Measurements from ENCODE around the gene CCNY. TPM values are rescaled to one million over a fixed set of nuclear protein-coding genes. Genes with fewer than 3 reads are reported as not detected.
A peak's percentile ranks its signal among the peaks of the same experiment; 100 is the strongest.

CCNY gene
- total RNA-seq, 1 experiment from 2014 or later = 49.7 TPM

DNA sequence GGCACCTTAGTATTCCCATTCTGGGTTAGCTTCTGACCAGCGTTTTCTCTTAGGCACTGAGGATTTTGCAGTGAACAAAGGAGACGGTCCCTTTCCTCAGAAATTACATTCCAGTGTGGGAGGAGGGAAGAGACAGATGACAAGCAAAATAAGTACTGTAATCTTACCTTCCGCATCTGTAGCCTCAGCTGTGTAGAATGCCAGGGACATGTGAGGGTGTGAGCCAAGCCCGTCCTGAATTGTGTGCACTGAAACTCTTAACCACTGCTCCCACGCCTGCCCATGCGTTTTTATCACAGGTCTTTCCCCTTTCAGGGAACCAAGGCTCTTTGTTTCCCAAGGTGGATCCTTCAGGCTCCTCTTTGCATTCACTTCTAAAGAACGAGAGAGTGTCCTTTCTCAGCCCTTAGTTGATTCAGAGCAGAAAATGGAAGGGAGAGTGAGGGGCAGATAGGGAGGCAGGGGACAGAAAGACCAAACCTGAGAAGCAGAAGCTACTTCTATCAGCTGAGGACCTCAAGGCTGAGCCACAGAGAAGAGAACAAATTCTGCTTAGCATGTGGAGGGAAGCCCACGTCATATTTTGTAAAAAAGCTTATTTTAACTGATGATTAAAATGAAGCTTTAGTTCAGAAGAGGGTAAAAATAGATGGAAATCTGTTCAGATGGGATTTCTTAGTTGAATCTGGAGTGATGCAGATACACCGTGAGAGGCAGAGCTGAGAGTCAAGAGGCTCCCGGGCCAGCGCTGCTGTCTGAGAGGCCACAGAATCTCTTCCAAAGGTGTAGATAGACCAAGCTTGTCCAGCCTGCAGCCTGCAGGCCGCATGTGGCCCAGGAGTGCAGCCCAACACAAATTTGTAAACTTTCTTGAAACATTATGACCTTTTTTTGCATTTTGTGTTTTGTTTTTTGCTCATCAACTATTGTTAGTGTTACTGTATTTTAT, 122.5 kb downstream of the CCNY start:
- DNase-seq = no peak
- Histone ChIP-seq H3K36me3 (replicated peaks; ENCODE audit: control insufficient read depth, insufficient read depth, low read length) (no peaks in the 10 kb centered on the region), H3K27me3 (ENCODE audit: control insufficient read depth, insufficient read depth, low read length) (no peaks in the 10 kb centered on the region), H3K4me3 (ENCODE audit: insufficient read depth, low read depth, low read length) (no peak overlapping the region)

DNA sequence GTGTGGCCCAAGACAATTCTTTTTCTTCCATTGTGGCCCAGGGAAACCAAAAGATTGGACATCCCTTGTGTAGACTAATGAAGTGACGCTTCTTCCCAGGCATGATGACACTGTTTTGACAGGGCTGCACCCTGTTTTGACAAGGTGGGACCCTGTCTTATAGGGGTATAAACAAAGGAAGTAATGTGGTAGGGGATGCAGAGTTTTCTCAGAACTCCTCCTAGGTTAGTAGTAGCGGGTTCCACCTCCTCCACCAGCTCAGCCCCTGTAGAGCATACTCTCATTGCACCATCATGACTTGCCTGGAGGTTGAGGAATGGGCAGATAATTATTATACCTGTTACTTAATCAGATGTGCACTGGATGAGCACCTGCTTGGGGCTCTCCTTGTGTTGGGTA, 123.1 kb downstream of the CCNY start:
- Histone ChIP-seq H3K27me3 (ENCODE audit: control insufficient read depth, insufficient read depth, low read length) (no peaks in the 10 kb centered on the region), H3K36me3 (replicated peaks; ENCODE audit: control insufficient read depth, insufficient read depth, low read length) (no peaks in the 10 kb centered on the region), H3K4me3 (ENCODE audit: insufficient read depth, low read depth, low read length) (no peak overlapping the region)
- DNase-seq = no peak

DNA sequence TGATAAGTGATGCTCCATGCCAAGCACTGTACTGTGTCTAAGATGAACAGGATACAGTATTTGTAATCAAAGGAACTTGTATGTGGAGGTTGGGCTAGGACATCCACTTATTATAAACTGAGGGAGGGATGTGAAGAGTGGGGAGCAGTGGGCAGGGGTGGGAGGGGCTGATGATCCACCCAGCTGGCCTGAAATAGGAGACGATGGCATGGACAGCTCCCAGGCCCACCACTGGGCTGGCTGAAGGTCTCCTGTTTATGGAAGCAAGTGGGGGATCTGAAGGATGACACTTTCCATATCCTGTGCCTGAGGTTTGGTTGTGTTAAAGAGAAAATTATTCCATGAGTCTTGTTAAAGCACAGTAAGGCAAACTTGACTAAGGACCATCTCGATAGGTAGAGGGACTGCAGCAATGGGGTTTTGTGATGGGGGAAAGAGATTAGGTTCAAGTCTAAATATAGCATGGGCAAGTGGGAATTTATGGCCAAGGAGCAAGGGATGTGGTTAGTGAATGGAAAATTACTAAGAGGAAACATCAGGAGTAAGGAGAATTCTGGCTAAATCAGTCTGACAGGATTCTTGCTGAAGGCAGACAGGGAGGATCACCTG, 124.6 kb downstream of the CCNY start:
- Histone ChIP-seq H3K27me3 (ENCODE audit: control insufficient read depth, insufficient read depth, low read length) (no peaks in the 10 kb centered on the region), H3K4me3 (ENCODE audit: insufficient read depth, low read depth, low read length) (no peak overlapping the region), H3K36me3 (replicated peaks; ENCODE audit: control insufficient read depth, insufficient read depth, low read length) (no peaks in the 10 kb centered on the region)
- no peak for DNase-seq

DNA sequence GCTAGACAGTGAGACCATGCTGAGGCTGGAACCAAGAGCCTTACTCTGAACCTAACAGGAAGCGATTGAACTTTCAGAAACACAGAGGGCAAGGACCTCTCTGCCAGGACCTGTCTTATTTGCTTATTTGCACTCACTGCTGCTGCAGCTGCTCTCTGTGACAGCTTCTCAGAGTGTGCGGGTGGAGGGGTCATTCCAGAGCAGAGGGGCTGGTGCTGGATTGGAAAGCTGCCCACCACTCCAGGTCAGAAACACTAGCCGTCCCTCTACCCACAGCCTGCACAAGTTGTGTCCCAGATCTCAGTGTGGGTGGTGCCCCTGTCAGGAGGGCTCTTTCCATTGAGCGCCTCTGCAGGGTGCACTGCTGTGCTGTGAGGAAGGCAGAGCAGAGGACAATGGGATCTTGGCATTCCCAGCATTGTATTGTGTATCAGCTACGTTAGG, 126.2 kb downstream of the CCNY start:
- Histone ChIP-seq H3K4me3 (ENCODE audit: insufficient read depth, low read depth, low read length) (no peak overlapping the region), H3K27me3 (ENCODE audit: control insufficient read depth, insufficient read depth, low read length) (no peaks in the 10 kb centered on the region), H3K36me3 (replicated peaks; ENCODE audit: control insufficient read depth, insufficient read depth, low read length) (no peaks in the 10 kb centered on the region)
- no peak for DNase-seq

DNA sequence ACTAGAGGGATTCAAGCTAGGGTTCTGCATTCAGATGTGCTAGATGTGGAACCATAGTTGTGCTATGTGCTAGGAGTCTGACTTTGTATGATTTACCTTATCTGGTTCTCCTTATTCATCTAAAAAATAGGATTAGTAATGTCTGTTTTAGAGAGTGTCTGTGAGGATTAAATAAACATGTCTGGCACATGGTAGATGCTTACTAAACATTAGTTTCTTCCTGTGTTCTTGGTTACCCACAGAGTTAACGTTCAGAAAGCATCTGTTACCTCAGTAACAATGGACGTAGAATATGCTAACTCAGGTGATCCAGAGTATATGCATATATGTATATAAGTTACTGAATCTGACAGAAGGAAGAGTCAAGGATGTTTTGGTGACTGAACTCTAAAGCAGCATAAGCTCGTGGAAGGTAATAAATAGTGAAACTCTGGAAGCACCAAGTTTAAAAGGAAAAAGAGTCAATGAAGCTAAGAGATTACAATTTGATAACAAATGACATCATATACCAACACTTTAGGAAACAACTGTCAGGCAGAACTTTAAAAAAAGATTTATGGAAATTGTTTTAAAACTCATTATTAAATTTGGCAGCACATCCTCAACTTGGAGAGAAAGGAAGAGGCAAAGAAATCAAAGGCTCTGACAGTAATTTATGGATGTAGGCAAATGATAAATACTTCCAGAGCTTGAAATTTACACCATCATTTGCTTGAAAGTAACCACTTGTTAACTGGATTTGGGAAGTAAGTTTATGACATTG, 127.0 kb downstream of the CCNY start:
- H3K27me3 ChIP-seq (ENCODE audit: control insufficient read depth, insufficient read depth, low read length) = no peaks in the 10 kb centered on the region
- no peak for DNase-seq
- no peak overlapping the region for H3K4me3 ChIP-seq (ENCODE audit: insufficient read depth, low read depth, low read length)
- H3K36me3 ChIP-seq (replicated peaks; ENCODE audit: control insufficient read depth, insufficient read depth, low read length) = no peaks in the 10 kb centered on the region

DNA sequence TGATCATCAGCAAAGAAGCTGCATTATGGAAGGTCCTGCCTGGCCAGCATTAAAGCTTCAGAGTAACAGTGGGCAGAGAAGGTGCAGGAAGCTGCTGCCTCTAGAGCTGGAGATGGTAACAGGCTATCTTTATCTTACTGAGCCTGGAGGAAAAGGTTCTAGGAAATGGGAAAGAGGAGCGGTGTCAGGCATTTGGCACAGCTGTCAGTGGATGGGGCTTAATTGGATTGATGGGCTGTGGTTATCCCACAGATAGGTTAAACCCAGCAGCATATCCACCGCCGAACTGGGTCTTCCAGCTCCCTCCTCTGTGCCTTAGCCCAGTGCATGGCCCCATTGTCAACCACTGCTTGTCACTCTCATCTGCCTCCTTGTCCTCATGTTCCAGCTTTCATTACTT, 127.6 kb downstream of the CCNY start:
- no peaks in the 10 kb centered on the region for H3K36me3 ChIP-seq (replicated peaks; ENCODE audit: control insufficient read depth, insufficient read depth, low read length)
- DNase-seq = no peak
- H3K4me3 ChIP-seq (ENCODE audit: insufficient read depth, low read depth, low read length) = no peak overlapping the region
- no peaks in the 10 kb centered on the region for H3K27me3 ChIP-seq (ENCODE audit: control insufficient read depth, insufficient read depth, low read length)

DNA sequence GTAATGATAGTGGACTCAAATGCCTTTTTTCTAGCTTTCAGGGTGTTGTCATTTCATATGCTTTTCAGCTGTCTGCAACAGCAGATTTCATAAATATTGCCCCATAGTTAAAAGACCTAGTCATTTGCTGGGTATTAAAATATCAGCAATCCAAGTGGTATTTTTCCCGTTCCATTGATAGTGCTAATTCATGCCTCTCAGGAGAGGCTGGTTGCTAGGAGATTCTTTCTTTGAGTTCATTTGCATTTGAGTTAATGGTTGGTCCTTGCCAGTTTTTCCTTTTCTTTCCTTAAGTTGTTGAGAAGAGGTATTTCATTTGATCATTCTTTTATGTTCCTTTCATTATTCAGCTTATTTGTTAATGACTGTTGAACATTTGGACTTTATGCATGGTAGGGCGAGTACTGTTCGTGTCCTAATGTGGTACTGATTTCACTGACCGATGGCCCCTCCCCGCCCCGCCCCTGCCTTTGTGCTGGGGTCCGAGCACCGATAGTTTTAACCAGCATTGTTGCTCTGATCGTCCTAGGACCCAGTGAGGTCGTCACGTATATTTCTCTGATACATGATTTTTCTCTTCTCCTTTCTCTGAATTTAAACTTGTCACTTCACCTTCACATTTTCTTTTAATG, 128.6 kb downstream of the CCNY start:
- no peak overlapping the region for H3K4me3 ChIP-seq (ENCODE audit: insufficient read depth, low read depth, low read length)
- no peak for DNase-seq
- H3K27me3 ChIP-seq (ENCODE audit: control insufficient read depth, insufficient read depth, low read length) = no peaks in the 10 kb centered on the region
- H3K36me3 ChIP-seq (replicated peaks; ENCODE audit: control insufficient read depth, insufficient read depth, low read length) = no peaks in the 10 kb centered on the region

DNA sequence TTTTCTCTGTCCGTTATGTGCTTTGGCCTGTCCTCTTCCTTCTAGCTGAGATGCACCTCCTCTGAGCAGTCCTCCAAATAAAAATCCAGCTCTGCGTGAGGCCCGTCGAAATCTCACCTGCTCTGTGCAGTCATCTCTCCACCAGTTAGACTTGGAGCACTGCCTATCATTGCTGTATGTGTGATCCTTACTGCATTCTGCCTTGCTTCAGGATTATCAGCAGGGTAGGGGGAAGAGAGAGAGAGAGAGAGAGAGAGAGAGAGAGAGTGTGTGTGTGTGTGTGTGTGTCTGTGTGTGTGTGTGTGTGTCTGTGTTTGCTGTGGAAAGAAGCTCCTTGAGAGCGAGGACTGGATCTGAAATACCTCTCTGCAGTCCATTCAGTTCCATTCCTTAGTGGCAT, 129.4 kb downstream of the CCNY start:
- Histone ChIP-seq H3K27me3 (ENCODE audit: control insufficient read depth, insufficient read depth, low read length) (no peaks in the 10 kb centered on the region), H3K4me3 (ENCODE audit: insufficient read depth, low read depth, low read length) (no peak overlapping the region), H3K36me3 (replicated peaks; ENCODE audit: control insufficient read depth, insufficient read depth, low read length) (no peaks in the 10 kb centered on the region)
- no peak for DNase-seq

DNA sequence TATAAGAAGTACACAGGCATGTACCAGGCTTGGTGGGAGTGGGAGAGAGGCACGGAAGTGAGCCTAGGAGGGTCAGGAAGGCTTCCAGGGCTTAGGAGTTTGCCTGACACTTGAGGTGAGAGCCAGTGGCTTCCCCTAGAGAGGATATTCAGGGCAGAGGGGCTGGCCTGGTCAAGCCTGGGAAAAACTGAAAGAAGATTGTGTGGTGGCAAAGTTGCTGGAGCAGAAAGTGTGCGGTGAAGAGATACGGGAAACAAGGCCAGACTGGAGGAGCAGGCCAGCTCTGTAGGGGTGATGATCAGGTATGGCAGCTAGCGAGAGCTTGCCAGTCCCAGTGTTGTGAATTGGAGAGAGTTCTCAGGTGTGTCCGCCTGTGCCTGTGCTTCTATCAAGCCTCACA, 129.9 kb downstream of the CCNY start:
- no peak for DNase-seq
- H3K27me3 ChIP-seq (ENCODE audit: control insufficient read depth, insufficient read depth, low read length) = no peaks in the 10 kb centered on the region

DNA sequence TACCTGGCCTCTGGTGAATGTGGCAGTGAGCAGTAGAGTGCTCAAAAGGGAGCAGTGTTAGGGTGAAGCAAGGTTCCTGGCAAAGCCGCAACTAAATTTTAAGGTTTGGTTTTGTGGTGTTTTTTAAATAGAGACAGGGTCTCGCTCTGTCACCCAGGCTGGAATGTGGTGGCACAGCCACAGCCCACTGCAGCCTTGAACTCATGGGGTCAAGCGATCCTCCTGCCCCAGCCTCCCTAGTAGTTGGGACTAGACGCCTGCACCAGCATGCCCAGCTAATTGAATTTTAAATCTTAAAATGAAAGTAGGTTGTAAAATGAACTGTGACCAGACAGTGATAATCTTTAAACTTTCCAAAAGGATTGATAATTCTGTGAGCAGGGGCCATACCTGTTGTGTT, 130.4 kb downstream of the CCNY start:
- no peaks in the 10 kb centered on the region for H3K36me3 ChIP-seq (replicated peaks; ENCODE audit: control insufficient read depth, insufficient read depth, low read length)
- DNase-seq = no peak
- no peak overlapping the region for H3K4me3 ChIP-seq (ENCODE audit: insufficient read depth, low read depth, low read length)
- no peaks in the 10 kb centered on the region for H3K27me3 ChIP-seq (ENCODE audit: control insufficient read depth, insufficient read depth, low read length)

More for the DNA sequence above, 129.9 kb downstream of the CCNY start:
- H3K36me3 ChIP-seq (replicated peaks; ENCODE audit: control insufficient read depth, insufficient read depth, low read length) = no peaks in the 10 kb centered on the region
- H3K4me3 ChIP-seq (ENCODE audit: insufficient read depth, low read depth, low read length) = no peak overlapping the region

DNA sequence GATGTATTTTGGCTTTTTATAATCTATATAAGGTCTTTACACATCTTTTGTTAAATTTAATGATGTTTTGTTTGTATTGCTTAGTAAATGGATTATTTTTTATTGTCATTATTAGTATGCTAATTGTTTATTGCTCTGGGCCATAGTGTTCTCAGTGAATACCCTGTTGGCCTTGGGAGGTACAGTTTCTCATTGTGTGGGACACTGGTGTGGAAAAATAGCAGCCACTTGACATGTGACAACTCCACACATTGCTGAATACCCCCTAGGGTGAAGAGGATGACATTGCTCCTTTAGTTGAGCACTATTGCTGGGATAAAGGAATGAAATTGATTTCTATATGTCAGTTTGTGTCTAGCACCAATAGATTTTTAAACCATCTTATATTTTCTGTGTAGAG, 130.9 kb downstream of the CCNY start:
- Histone ChIP-seq H3K36me3 (replicated peaks; ENCODE audit: control insufficient read depth, insufficient read depth, low read length) (no peaks in the 10 kb centered on the region), H3K27me3 (ENCODE audit: control insufficient read depth, insufficient read depth, low read length) (no peaks in the 10 kb centered on the region), H3K4me3 (ENCODE audit: insufficient read depth, low read depth, low read length) (no peak overlapping the region)
- no peak for DNase-seq

DNA sequence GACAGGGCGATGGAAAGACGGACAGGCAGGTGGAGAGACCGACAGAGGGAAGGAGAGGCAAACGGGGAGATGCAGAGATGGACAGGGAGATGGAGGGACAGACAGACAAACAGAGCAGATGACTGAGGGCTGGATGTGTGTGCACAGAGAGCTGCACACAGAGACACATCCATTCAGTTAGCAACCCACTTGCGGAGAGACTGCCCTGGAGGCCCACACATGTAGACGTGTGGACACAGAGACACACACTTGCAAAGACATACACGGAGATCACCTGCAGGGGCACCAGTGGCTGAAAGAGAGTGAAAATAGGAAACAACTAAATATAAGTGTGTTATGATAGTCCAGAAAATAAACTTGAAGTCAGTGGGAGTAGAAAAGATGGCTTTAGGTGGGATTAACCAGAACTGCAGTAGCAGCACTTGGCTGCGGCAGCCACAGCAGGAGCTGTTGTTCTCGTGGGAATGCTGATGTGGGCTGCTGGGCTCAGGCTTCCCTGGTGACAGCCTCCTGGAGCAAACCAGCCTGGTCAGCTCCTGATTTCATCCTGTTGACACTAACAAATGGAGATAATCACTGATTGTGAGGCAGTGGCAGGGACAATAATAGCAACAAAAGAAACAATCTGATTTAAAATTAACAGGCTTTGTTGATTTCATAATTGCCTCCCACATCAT, 134.1 kb downstream of the CCNY start:
- DNase-seq = peak; percentile 60
- Histone ChIP-seq H3K4me3 (ENCODE audit: insufficient read depth, low read depth, low read length) (no peak overlapping the region), H3K27me3 (ENCODE audit: control insufficient read depth, insufficient read depth, low read length) (no peaks in the 10 kb centered on the region), H3K36me3 (replicated peaks; ENCODE audit: control insufficient read depth, insufficient read depth, low read length) (no peaks in the 10 kb centered on the region)

DNA sequence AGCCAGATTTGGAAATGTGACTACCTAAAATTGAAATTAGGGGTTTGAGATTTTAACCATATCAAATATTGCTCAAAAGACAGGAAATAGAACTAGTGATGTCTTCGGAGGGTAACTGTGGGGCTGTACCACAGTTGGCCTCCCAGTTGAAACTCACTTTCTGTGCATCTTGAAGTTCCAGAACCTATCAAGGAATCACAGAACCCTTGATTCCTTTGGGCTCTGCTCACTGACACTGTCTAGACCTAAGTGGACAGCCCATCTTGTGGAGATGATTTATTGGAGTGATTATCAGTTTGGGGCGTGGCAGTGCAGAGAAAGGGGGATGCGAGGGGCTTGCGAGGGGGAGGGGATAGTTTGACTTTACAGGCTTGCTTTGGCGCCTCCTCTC, 134.6 kb downstream of the CCNY start:
- H3K4me3 ChIP-seq (ENCODE audit: insufficient read depth, low read depth, low read length) = no peak overlapping the region
- H3K36me3 ChIP-seq (replicated peaks; ENCODE audit: control insufficient read depth, insufficient read depth, low read length) = no peaks in the 10 kb centered on the region
- H3K27me3 ChIP-seq (ENCODE audit: control insufficient read depth, insufficient read depth, low read length) = no peaks in the 10 kb centered on the region
- DNase-seq = no peak

DNA sequence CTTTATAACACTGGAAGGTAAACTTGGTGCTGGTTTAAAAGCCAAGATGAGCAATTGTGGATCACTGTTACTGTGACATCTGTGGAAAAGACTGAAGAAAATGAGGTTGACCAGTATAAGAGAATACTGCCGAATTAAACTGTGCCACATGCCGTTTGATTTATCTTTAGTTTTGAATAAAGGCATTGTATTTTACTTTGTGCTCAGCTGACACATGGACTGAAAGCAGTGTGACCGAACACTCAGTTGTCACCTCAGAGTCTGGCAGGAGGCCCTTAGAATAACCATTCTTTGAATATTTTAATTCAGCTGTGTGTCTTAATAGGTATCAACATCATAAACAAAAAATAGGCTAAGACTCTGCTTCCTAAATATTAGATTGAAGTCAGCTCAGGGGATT, 135.1 kb downstream of the CCNY start:
- DNase-seq = no peak
- no peak overlapping the region for H3K4me3 ChIP-seq (ENCODE audit: insufficient read depth, low read depth, low read length)
- H3K36me3 ChIP-seq (replicated peaks; ENCODE audit: control insufficient read depth, insufficient read depth, low read length) = no peaks in the 10 kb centered on the region
- no peaks in the 10 kb centered on the region for H3K27me3 ChIP-seq (ENCODE audit: control insufficient read depth, insufficient read depth, low read length)

Measured in H7 (cell line).